NCI-H187 treated with DMSO at 0.1 percent for 48 hours (cell line): ENCODE results near the gene SP2.
A peak's percentile ranks its signal among the peaks of the same experiment; 100 is the strongest.

Experiments
- DNase-seq: peaks from one replicate; lab custom pipeline; 2025; lab: John Stamatoyannopoulos, UW

SP2 gene

GRCh38 chr17:47871048-47871447 is 25.0 kb upstream of the SP2 start:
- no peak for DNase-seq

GRCh38 chr17:47872019-47872650 is 23.9 kb upstream of the SP2 start:
- DNase-seq, result no peak

- no peak for DNase-seq
These were observed 23.3 kb upstream of the SP2 start for GRCh38 chr17:47872651-47873161.

GRCh38 chr17:47873200-47874090 is 22.6 kb upstream of the SP2 start:
- DNase-seq, result no peak

- no peak for DNase-seq
These were observed 20.7 kb upstream of the SP2 start for GRCh38 chr17:47875011-47875985.

- DNase-seq, result no peak
These were observed 18.5 kb upstream of the SP2 start for GRCh38 chr17:47877368-47878034.

GRCh38 chr17:47878203-47879027 is 17.6 kb upstream of the SP2 start:
- no peak for DNase-seq

- DNase-seq, result no peak
These were observed 16.9 kb upstream of the SP2 start for GRCh38 chr17:47879028-47879585.

GRCh38 chr17:47879776-47880454 is 16.1 kb upstream of the SP2 start:
- DNase-seq, result no peak

GRCh38 chr17:47882247-47882646 is 13.8 kb upstream of the SP2 start:
- no peak for DNase-seq

GRCh38 chr17:47882695-47883588 is 13.1 kb upstream of the SP2 start:
- no peak for DNase-seq

GRCh38 chr17:47883589-47884426 is 12.2 kb upstream of the SP2 start:
- no peak for DNase-seq

GRCh38 chr17:47884427-47884740 is 11.7 kb upstream of the SP2 start:
- DNase-seq, result no peak

GRCh38 chr17:47884905-47885730 is 10.9 kb upstream of the SP2 start:
- no peak for DNase-seq

- DNase-seq, result no peak
These were observed 7.7 kb upstream of the SP2 start for GRCh38 chr17:47888293-47888692.

- DNase-seq, result peak; percentile 32
These were observed 6.1 kb upstream of the SP2 start for GRCh38 chr17:47889734-47890529.
